HG02938 (cell line): ENCODE measurements around the gene MTA3.
"Not testable (repeated sequence)": the region's sequence is repeated elsewhere in the genome, so short reads cannot be mapped to it uniquely, and the experiment has no call there.

Source experiments
- ATAC-seq: cut with Tn5 transposase; IDR thresholded peaks from one replicate; pipeline ENCODE4 v1.9.1; 2021; ENCODE audit warnings: mild to moderate bottlenecking, moderate library complexity; ENCODE audit not compliant: unreplicated experiment

MTA3 gene

GRCh38 chr2:42606166-42606565, 37.7 kb downstream of the MTA3 start:
- ATAC-seq = not testable (repeated sequence)

GRCh38 chr2:42607101-42607637, 38.7 kb downstream of the MTA3 start:
- no peak for ATAC-seq

- ATAC-seq = no peak
These were observed 45.0 kb downstream of the MTA3 start for GRCh38 chr2:42613281-42614064.

DNA sequence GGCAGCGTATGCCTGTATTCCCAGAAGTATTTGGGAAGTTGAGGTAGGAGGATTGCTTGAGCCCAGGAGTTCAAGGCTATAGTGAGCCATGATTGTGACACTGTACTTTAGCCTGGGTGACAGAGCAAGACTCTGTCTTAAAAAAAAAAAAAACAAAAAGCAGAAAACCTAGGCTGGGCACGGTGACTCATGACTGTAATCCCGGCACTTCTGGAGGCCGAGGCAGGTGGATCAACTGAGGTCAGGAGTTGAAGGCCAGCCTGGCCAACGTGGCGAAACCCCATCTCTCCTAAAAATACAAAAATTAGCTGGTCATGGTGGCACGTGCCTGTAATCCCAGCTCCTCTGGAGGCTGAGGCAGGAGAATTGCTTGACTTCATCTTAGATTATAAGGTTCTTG, 46.4 kb downstream of the MTA3 start:
- no peak for ATAC-seq

- no peak for ATAC-seq
These were observed 49.7 kb downstream of the MTA3 start for GRCh38 chr2:42618116-42618515.

DNA sequence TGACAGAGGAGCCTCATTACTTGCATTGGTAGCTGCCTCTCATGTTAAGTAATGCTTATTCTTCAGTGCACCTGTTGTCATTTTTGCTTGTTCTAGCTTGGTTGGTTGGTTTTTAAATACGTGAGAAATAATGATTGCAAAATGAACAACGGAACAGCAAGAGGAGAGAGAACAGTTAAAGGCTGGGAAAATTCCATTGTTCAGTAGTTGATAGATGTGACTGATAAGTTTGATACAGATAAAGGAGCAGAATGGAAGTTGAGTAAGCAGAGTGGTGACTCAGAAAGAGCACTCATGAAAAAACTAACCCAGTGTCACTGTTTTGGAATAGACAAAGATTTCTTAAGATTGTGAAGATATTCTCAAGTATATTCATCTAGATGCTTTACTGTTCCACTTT, 50.5 kb downstream of the MTA3 start:
- ATAC-seq = no peak

DNA sequence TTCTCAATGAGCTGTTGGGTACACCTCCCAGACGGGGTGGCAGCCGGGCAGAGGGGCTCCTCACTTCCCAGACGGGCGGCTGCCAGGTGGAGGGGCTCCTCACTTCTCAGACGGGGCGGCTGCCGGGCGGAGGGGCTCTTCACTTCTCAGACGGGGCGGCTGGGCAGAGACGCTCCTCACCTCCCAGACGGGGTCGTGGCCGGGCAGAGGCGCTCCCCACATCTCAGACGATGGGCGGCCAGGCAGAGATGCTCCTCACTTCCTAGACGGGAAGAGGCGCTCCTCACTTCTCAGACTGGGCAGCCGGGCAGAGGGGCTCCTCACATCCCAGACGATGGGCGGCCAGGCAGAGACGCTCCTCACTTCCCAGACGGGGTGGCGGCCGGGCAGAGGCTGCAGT, 53.2 kb downstream of the MTA3 start:
- not testable (repeated sequence) for ATAC-seq

- ATAC-seq = no peak
These were observed 54.7 kb downstream of the MTA3 start for GRCh38 chr2:42622943-42623676.

DNA sequence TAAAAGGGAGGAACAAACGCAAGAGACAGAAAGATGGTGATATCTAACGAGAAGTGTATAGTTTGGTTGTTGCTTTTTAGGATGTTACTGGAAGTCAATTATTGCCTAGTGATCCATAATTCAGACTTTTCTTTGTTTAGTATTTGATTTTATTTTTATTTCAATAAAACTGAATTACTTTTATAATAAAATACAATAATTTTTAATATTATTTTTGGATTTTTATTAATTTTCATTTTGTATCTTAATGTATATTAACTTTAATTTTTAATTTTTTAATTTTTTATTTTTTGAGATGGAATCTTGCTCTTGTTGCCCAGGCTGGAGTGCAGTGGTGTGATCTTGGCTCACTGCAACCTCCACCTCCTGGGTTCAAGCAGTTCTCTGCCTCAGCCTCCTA, 55.6 kb downstream of the MTA3 start:
- no peak for ATAC-seq

DNA sequence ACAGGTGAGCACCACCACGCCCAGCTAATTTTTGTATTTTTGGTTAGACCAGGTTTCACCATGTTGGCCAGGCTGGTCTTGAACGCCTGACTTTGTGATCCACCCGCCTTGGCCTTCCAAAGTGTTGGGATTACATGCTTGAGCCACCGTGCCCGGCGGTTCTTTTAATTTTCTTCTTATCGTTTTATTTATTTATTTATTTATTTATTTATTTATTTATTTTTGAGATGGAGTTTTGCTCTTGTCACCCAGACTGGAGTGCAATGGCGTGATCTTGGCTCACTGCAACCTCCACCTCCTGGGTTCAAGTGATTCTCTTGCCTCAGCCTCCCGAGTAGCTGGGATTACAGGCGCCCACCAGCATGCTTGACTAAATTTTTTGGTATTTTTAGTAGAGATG, 59.6 kb downstream of the MTA3 start:
- not testable (repeated sequence) for ATAC-seq

- no peak for ATAC-seq
These were observed 68.5 kb downstream of the MTA3 start for GRCh38 chr2:42636934-42637333.

- ATAC-seq = no peak
These were observed 69.8 kb downstream of the MTA3 start for GRCh38 chr2:42638080-42638784.

DNA sequence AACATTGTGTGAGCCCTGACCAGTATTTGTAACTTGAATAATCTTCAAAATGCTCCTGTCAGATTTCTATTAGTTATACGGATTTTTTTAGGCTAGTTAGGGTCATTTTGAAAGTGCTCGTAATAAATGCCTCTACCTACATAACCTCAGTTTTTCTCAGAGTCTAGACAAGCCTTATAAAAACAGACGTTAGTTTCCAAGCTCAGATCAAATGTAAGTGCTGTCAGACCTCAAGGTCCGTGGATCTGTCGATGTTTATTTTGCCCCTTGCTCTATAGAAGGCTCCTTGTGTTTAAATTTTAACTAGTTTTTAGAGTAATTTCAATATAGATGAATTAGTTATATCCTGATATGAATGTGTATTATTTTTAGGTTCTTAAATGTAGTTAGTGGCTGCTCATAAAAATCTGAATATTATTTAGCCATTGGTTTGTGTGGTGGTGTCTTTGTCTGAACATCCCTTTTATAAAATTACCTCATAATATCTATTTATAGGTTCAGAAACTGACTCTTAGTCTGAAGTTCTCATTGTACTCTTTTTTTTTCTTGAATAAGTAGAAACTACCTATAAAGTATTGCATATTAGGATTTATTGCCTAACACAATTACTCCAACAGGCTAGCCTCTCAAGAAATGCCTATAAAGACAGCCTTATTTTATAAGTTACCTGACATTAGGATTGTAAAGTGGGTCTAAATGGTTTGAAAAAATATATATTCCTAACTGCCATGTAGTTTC, 71.1 kb downstream of the MTA3 start:
- no peak for ATAC-seq

DNA sequence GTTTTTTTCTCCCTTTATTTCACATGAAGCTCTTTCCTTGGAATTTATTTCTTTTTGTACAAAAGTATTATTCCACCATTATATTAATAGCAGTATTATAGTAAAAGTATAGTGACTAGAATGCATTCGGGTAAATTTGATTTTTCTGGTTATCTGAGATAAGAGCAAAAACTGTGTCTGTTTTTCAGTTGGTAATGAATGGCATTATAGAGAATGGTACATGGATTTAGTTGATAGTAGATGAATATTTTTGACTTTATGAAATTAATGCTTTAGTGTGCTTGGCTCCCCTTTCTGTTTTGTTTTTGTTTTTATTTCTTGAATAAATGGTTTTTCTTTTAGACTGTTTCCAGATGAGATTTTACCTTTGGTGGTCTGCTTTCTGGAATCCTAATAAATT, 71.8 kb downstream of the MTA3 start:
- ATAC-seq = no peak

GRCh38 chr2:42642371-42642770, 73.9 kb downstream of the MTA3 start:
- ATAC-seq = not testable (repeated sequence)

GRCh38 chr2:42645551-42645950, 77.1 kb downstream of the MTA3 start:
- no peak for ATAC-seq

GRCh38 chr2:42648796-42649195, 80.4 kb downstream of the MTA3 start:
- no peak for ATAC-seq

DNA sequence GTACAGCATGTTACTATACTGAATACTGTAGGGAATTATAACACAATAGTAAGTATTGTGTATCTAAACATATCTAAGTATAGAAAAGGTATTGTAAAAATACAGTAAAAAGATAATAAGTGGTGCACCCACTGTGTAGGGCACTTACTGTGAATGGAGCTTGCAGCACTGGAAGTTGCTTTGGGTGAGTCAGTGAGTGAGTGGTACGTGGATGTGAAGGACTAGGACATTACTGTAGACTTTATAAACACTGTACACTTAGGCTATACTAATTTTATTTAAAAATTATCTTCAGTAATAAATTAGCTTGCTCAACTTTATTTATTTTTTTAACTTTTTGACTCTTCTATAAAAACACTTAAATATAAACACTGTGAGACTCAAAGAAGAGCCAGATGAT, 82.6 kb downstream of the MTA3 start:
- no peak for ATAC-seq

DNA sequence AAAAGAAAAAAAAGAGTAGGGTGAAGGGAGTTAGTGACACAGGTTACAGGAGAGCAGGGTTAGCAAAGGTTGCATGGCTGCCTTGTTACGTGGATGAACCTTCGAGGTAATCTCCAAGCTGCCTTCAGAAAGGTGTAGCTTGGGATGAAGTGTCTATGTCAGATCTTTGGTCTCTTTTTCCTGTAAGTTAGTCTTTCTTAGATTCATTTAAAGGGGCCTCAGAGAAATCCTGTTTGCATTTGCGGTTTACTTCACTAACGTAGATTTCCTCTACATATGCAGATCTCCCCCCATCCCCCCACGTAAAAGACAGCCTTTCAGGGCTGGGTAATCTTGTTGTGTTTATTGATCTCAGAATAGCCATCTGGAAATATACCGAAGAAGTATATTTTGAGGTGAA, 83.7 kb downstream of the MTA3 start:
- no peak for ATAC-seq

DNA sequence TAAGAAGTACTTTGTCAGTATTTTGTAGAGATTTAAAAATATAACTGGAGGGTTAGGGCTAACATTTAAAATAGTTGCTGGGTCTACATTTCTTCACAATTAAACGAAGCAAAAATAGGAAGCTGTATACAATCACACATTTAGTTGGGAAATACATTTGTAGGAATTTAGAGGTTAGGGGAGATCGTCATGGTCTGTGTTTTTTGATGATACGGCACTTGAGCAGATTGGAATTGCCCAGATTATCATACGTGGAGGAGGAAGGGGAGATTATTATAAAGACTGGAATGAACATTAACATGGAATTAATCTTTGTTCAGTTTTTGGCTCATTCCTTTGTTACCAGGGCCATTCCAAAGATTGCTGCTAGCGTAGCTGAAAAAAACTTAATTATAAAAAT, 84.6 kb downstream of the MTA3 start:
- no peak for ATAC-seq

DNA sequence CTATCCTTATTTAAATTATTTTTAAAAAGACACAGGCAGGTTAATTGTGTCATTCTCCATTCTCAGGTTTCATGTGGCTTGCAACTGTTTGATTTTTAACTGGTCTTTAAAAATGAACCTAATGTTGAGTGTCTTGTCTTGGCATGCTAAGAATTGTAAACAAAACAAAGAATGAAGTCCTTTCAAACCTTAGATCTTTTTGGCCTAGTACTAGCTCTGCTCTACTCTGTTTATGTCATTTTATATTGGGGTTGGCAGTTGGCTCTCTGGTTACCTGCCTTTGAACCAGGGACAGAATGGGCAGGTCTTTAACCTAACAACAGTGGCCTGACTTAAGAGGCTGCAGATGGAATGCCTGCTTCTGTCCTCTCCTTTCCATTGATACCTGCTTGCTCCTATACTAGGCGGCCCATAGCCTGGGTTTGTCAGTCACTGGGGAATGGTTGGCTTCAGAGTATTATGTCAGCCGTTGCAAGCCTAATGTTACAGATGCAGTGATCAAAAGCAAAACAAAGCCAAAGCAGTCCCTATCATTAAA, 85.5 kb downstream of the MTA3 start:
- ATAC-seq = no peak
